GM18498 (cell line): Measurements from ENCODE around the gene PRKAG2.
"Not testable (repeated sequence)": the region's sequence is repeated elsewhere in the genome, so short reads cannot be mapped to it uniquely, and the experiment has no call there.

Experiments
- ATAC-seq: cut with Tn5 transposase; IDR thresholded peaks from one replicate; pipeline ENCODE4 v1.9.1; 2021; ENCODE audit warnings: mild to moderate bottlenecking, moderate library complexity; ENCODE audit not compliant: unreplicated experiment

Gene PRKAG2

DNA sequence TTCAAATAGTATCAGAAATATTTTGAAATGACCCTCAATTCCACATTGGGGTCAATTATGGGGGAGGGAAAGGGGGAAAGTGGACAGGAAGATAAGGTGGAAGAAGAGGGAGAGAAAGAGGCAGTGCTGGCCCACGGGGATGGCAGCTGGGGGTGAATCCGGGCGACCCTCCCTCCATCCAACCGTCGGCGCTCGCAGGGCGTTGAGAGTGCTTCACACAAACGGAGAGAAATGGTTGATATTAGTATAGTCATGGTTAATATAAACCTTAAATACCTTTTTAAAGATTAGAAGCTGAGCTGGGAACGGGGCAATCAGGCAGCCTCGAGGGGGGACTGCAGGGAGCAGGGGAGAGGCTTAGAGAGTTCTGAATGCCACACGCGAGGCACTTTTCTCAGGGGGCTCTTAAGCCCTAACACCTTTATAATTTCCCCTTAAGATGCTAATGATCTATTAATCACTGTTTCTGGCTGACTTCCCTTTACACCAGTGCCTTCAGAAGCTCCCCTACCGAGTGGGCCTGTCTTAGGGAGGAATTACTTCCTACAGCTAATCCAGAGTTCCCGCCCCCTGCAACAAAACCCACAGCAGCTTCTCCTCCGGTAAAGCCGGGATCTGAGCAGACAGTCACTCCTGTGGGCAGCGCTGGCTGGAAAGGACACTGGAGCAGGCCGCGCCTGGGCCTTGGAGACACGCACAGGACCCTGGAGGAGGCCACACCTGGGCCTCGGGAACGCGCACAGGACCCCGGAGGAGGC, 39.5 kb downstream of the PRKAG2 start:
- no peak for ATAC-seq

DNA sequence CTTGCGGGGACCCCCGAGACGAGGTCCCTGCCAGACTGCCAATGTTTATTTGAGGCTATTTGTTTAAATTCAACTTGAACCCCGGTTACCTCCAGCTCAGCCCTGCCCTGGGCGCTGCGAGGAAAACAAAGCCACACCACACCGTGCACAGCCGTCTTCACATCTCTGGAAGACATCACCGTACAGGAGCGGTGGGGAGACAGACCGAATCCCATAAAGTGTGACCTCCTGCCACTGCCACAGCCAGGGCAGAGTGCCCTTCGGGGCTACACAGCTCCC, 40.0 kb downstream of the PRKAG2 start:
- ATAC-seq = no peak

DNA sequence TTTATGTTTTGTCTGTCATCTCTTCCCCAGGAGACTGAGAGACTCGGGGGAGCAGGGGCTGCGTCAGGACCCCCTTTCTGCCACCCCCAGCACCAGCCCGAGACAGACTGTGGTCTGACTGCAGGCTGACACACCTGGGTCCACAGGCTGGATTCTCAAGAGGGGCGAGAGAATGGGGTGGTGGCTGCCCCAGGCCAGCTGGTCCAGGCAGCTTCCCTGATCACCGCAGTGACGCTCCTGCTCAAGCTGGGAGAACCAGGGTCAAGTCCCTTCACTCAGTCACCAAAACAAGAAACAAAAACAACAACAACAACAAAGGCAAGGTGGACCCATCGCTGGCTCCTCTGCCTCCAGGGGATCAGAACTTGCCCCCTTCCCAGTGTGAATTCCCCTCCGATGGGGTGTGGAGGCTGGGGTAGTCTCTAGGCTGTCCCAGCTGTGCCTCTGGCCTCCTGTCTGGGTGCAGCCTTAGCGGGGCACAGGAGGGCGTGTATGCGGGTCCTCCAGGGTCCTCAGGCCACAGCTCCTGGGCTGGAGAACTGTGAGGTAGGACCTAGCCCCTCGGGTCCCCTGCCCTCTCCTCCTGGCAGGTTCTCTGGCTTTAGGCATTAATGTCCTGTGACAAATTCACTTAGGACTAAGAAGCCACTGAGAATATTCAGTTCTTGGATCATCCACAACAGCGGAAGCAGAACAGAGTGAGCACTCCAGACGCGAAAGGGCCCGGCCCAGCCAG, 40.6 kb downstream of the PRKAG2 start:
- no peak for ATAC-seq

DNA sequence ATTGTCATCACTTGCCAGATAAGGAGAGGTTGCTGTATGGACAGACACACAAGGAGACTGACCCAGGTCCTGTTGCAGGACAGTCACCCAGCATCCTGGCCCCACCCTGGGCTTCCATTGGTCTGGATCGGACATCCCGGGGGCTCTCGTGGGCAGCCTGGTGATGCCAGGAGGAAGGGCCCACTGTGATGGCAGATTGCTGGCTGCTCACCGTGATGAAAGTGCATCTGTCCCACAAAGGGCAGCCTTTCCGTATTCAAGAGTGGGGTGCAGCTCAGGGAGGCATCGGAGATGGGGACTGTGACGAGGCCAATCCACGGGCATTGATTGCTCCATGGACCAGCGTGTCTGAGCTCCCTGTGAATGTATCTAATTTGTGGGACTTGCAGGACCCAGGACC, 41.3 kb downstream of the PRKAG2 start:
- ATAC-seq = no peak

DNA sequence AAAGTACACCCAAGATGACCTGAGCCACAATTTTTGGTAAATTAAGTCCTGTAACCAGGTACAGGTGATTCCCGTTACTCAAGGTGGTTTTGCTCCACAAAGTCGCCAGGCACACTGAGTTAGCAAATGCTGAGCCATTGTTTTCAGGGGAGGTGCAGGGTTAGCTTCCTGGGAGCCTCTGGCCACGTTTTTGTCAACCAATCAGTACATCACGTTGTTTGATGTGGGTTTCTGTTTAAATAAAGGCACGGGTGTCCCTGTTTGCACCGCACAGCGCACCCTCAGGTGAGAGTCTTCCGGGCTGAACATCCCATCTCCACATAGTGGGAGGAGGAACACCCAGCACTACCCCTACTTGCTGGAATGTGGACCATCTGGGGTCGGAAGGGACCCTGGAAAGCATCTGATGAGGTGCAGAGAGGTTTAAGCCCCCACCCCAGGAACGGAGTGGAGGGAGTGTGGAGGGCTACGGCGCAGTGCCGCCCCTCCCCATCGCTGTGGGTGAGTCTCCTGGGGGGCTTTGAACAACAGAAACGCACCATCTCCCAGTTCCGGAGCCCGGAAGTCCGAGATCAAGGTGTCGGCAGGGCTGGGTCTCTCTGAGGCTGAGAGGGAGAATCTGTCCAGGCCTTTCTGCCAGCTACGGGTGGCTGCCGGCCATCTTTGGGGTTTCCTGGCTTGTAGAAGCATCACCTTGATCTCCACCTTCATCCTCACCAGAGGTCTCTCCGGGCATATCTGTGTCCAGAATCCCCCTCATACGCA, 42.5 kb downstream of the PRKAG2 start:
- no peak for ATAC-seq

DNA sequence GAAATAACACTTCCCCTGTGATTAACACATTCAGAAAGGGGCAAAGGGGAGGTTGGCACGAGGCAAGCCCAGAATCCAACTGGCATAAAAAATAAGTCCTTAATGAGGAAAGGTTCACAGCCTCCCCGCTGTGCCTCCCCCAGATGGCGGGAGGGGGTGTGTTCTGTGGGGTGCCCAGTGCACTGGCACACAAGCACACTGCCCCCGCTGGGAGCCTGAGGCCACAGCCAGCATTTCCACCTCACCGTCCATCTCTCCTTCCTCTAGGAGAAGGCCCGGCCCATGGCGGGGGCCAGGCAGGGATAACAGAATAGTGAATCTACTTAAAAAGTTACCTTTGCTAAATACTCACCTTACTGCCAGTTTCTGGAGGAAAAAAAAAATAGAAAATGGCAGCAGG, 43.2 kb downstream of the PRKAG2 start:
- ATAC-seq = no peak

DNA sequence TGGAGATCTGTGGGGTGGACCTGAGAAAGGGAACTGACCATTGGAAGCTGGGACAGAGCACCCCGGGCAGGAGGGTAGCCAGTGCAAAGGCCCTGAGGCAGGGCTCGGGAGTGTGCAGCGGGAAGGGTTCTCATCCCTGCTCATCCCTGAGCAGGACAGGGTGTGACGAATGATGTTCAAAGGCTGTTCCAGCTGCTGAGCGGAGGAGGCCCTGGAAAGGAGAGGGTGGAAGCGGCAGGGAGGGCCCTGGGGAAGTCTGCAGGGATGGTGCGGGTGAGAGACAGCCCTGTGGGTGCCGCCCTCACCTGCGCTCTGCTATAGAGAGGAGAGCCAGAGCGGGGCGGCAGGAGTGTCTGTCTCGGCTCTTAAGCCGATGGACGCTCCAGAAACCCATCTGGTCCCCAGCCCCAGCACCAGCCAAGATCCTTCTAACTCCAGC, 43.7 kb downstream of the PRKAG2 start:
- no peak for ATAC-seq

GRCh38 chr7:151832656-151833055, 44.3 kb downstream of the PRKAG2 start:
- ATAC-seq = no peak

DNA sequence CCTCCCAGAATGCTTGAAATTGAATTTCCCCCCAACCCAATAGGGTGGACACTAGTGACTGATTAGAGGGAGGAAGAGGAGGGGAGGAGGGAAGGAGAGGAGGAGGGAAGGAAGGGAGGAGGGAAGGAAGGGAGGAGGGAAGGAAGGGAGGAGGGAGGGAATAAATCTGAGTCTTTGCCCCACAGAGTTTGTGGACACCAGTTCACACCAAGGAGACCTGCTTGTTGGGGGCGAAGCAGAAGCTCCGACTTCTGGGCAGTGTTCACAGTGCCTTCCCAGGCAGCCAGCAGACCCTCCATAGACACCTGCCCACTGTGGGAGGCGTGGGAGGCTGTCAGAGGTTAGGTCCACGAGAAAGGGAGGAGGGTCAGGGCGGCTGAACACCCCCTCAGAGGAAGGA, 44.8 kb downstream of the PRKAG2 start:
- ATAC-seq = no peak

GRCh38 chr7:151831606-151832005, 45.3 kb downstream of the PRKAG2 start:
- no peak for ATAC-seq

DNA sequence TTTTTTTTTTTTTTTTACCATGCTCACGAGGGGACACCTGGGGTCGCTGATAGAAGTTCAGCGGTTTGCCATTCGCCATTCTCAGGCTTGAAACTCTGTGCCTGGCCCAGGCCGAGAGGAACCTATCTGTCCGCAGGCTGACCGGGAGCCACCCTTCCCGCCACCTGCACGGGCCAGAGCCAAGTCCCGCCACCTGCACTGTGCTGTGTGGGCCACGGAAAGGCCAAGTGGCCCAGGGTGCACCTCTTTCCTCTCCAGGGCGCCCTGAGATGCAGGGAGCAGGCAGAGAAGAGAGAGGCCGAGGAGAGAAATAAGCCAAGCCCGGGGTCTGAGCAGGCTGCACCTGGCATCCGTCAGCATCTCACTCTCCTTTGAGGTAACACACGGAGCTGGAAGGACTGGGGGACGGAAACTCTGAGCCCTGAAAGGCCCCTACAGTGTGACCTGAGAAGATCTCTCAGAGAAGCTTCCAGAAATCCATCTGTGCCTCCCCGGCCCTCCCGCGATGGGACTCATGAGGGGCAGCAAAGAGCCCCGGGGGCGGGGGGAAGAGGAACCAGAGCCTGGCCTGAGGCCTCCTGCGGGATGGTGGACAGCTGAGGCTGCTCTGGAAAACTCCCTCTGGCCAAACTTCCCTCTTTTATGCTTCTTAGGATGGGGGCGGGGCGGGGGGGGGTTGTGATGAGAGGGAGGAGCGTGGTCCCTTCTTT, 46.6 kb downstream of the PRKAG2 start:
- ATAC-seq = no peak

- no peak for ATAC-seq
These were observed 47.2 kb downstream of the PRKAG2 start for GRCh38 chr7:151829707-151830106.

DNA sequence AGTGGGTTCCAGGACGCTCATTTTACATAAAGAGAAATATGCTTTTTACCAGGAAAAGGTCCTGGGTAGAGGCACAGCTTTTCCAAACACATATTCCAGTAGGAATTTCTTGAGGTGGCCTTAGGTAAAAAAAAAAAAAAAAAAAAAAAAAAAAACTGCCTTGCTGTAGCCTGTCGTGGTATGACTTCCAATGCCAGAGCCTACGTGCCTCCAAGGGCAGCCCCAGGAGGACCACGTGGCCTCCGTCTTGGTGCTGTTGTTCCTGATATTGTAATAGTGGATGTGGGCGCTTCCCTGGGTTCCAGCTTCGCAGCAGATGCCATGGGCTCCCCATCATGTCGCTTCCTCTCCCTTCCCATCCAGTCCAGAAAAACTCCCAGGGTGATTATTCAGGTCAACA, 49.3 kb downstream of the PRKAG2 start:
- no peak for ATAC-seq

GRCh38 chr7:151826316-151826715, 50.6 kb downstream of the PRKAG2 start:
- ATAC-seq = not testable (repeated sequence)

DNA sequence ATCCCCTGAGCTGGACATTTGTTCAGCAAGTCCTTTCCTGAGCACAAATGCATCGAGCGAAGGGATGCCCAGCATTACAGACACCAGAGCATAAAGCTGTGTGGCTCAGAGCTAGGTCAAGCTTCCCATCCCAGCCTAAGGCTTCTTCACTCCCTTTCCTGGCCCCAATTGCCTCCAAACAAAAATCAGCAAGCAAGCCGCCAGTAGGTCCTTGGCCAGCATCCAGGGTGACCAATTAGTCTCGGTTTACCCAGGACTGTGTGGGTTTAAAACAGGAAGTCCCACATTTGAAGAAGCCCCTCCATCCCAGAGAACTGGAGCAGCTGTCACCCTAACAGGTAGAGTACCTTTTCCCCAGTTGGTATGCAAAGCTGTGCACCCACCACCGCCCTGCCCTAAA, 51.2 kb downstream of the PRKAG2 start:
- no peak for ATAC-seq

DNA sequence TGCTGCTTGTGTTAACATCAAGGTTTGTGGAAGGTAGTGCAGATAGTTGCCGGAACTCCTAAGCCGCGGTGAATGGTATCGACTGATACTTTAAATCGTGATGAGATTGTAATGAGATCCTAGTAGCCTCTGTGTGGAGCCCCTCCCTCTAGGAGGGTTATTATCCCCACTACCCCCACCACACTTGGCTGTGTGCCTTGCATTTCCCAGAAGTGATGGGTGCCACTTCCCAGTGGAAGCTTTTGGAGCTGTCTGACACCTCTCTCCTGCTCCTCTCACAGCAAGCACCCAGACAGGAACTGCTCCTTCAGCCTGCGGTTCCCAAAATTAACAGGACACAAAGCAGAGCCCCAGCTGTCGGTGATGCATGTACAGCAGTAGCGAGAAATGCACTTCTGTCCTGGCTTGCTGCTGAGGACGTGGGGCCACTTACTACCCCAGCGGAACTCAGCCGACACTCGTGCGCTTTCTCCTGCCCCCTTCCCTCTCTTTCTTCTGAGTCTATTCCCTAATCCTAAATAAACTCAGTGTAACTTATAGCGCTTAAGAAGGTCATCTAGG, 52.5 kb downstream of the PRKAG2 start:
- ATAC-seq = no peak

DNA sequence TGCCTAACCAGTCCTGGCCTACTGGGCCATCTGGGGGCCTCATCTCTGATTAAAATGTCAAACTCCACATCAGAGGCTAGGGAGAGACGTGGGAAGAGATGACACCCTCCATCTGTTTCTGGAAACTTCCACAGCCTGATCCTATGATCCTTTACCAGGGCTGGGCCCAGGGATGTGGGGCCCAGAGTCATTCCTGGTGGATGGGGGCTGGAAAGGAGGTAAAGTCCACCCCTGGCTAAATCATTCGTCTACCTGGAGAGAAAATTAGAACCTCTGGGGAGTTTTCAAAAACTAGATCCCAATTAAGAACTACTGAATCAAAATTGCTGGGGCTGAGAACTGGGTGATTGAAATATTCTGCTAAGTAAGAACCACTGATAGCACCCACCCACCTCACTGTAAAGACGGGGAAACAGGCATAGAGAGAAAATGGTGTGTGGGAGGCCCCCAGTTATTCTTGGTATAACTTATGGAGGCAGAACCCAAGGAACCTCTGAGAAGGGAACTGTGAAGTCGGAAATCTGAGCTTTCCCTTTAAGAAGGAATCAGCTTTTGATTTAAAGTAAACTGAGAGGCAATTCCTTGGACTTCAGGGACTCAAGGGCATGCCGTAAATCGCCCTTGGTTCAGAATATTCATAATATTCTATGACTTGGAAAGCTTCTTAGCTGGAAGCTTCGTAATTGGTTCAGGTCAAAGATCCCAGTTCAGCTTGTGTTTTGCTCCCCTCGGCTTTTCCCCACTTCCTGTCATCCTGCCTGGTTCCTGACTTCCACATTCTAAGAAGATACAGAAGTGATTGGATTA, 53.1 kb downstream of the PRKAG2 start:
- ATAC-seq = no peak

DNA sequence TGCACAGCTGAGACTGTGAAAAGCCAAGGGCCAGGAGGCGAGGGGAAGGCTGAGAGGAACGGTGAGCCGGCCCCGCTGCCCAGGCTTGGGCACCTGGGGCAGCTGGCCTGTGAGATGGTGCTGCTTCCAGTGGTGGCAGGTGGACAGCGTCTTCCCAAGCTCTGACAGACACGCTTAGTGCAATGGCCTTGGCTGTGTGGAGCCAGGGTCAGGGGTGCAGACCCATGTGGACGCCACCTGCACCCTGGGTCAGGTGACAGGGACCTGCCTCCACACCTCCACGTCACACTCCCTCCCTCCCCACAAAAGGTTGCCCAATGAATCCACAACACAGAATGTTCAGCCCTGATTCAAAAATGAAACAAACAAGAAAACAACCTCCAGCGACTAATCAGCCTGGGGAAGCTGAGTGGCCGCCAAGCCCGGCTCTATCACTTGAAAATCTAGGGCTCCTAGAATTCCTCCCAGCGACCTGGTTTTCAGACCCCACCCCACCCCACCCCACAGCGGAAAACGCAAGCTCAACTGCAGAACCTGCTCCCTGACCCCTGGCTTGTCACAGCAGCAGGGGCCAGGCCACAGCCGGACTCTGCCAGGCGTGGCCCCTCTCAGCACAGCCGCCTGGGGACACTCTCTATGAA, 54.3 kb downstream of the PRKAG2 start:
- ATAC-seq = no peak

DNA sequence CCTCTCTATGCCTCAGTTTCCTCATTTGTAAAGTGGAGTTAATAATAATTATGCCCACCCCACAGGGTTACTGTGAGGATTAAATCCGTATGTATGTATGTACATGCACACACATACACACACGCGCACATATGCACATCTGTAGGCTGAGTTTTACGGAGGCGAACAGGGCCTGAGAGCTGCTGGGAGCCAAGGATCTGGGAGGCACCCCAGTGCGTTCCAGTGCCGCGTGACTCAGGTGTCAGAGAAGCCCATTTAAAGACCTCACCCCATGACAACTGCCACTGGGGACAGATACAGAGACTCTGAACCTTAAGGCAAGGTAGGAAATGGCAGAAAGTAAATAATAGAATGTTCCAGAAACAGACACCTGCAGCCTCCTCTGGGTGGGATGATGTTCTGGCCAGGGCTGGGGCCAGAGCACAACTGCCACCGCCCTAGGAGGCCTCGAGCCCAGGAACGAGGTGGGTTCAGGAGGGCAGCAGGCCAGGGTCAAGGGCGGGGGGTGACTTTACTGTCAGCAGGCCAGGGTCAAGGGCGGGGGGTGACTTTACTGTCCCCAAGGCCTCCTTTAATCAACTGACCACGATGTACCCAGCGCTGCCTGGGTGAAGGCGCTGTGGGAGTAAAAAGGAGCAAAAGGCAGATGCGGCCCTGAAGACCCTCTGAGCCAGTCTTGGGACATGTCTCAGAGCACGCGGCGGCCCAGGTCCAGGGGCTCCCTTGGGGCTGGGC, 54.9 kb downstream of the PRKAG2 start:
- ATAC-seq = no peak
